GM19240 (cell line): Measurements from ENCODE around the gene NEDD4.
"Not testable (repeated sequence)": the region's sequence is repeated elsewhere in the genome, so short reads cannot be mapped to it uniquely, and the experiment has no call there.

Source experiments
- DNase-seq: peaks from one replicate; pipeline ENCODE4 v3.0.0; 2011; ENCODE audit warnings: low spot score; ENCODE audit not compliant: insufficient read length

The NEDD4 gene

DNA sequence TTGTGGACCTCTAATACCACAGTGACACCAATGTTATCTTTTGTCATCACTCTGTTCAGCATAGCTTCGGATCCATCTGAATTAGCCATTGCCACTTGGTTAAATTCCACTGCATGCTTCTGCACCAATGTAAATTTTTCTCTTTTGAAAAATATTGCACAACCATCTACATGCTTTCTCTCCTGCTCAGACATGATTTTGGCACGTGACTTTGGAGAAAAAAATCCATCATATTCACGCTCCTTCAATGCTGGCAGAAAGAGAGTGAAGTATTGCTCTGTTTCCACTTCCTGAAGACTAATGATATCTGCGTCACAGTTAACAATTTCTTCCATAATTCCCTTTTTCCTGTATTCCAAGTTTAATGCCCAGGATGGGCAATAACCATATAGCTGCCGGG, 13.0 kb upstream of the NEDD4 start:
- not testable (repeated sequence) for DNase-seq

DNA sequence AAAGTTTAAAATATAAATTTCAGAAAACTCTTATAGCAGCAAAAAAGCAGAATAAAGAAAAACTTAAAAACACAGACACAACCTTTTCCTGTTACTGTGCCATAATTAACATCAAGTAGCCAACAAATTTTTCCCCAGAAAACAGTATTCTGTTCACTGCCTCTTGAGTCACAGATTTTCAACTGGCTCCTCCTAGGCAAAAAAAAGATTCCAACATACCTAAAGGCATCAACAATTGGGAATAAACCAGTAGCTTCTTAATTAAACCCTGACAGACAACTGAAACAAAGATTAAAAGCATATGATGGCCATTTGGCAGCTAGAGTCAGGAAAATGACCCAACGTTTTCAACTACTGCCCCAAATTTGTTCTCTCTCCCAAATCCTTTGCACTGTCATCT, 10.9 kb upstream of the NEDD4 start:
- DNase-seq: not testable (repeated sequence)

DNA sequence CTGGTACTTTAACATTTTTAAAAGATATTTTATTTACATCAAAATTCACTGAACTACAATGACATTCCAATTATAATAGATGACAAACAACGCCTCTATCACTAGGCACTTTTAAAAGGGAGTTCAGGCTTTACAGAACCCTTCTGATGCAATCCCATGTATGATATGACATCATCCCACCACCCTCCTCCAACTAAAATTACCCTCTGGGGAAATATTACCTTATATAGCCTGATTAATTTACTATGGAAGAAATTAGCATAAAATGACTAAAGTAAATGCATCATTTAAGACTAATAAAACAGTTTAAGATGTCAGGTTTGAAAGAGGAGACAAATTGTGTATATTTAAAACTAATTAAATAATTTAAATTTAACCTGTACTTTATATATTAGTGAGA, 10.4 kb upstream of the NEDD4 start:
- DNase-seq: not testable (repeated sequence)

DNA sequence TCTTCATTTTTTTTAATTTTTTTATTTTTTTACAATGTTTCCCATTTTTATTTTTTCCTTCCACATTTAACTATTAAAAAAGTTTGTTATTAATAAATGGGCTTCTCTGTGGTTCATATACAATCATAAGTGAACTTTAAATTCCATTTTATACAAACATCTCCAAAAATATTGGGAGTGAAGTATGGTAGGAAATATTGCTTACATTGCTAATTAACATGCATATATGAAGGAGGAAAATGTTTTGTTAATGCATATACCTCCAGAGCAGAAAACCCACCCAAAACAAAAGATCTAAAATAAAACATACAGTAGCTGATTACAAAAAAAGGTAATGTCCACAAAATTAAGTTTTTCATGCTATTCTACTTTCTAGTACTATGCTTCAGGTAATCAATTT, 9.9 kb upstream of the NEDD4 start:
- not testable (repeated sequence) for DNase-seq

DNA sequence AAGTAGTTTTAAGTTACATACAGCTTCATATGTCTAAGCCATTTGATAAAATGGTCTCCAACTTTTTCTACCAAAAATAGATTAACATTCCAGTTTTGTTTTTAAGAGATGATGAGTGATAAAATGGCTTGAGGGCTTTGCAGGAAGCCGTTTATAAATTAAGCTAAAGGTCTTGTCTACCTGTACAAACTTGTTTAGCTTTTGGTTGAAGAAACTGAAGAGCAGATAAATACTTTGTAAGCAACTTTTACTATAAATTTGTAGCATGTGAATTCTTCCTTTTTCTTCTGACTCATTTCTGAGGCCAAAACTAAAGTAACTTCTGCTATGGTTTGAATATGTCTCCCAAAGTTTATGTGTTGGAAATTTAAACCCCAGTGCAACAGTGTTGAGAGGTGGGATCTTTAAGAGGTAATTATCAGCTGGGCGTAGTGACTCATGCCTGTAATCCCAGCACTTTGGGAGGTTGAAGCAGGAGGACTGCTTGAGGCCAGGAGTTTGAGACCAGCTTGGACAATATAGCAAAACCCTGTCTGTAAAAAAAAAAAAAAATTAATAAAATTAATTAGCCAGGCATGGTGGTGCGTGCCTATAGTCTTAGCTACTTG, 8.2 kb upstream of the NEDD4 start:
- DNase-seq: no peak

DNA sequence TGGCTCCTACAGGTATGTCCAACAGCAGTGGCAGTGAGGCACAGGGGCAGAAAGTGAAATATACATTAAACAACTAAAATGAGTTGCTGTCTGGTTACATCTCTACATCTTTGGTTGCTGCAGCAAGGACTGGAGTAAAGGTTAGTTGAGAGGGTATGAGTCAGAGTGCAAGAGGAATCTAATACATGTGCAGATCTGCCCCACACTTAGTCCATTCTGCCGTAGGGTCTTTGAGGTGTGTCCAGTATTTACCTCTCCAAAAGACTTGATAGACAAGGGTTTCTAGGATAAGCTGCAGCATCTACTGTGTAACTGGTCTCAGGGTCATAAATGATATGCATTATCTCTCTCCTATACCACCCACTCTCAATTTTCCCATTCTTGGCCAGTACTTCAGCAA, 6.2 kb upstream of the NEDD4 start:
- DNase-seq: no peak

DNA sequence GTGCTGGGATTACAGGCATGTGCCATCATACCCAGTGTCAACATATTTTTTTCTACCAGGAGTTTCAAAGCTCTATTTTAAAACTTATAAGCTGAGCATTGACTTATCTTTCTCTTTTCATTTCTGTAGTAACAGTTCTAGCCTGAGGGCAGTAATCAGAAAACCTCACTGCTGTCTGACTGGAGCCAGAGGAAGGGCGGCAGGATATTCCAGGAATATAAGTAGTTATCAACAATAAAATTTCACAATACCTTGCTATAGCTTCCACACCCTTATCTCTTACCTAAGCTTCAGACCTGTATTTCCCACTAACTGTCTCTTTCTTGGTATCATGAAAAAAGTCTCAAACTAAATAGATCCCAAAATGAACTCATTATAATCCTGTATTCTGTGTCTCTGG, 5.1 kb upstream of the NEDD4 start:
- DNase-seq: no peak

DNA sequence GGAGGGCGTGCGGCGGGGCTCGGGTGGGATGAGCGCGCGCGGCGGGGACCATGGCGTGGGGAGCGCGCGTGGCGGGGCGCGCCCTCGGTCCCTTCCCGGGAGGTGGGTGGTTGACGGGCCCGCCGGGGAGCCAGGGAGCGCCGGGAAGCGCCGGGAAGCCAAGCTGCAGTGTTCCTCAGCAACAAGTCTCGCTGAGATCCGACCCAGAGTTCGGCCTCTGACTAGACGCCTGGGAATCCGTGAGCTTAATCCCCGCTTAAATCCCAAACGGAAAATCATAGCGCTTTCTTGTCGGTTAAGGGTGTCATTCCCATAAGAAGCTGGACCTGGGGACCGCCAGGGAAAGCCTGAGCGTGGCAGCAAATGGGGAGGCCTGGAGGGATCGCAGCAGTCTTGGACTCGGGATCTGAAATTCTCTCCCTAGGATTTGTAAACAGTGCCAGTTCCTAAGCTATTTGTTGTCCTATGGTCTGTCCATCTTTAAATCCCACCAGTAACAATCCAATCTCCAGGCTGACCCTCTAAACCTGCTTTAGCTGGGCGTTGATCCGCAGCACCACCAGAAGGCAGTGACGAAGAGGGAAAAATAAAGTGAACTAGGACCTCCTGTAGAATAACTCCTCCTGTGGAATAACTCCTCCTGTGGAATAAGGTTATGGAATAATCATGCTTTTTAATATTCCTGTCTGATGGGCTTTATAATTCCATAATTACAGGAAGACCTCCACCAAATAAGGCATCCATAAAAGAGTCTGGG, 570 bp upstream of the NEDD4 start:
- no peak for DNase-seq

DNA sequence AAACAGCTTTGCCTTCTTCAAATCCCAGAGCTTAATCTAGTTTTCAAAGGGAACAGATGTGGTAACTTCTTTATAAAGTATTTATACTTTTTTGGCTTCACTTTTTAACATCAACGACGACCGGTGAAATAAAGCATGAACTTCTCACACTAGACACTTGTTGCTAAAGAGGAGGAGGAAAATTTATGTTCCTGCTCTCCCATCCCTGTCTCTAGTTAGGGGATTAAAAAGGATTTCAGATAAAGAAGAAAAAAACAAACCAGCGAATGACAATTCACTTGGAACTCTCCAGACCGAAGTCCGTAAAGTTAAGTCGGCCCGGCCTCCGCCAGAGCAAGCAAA, 672 bp downstream of the NEDD4 start:
- no peak for DNase-seq

DNA sequence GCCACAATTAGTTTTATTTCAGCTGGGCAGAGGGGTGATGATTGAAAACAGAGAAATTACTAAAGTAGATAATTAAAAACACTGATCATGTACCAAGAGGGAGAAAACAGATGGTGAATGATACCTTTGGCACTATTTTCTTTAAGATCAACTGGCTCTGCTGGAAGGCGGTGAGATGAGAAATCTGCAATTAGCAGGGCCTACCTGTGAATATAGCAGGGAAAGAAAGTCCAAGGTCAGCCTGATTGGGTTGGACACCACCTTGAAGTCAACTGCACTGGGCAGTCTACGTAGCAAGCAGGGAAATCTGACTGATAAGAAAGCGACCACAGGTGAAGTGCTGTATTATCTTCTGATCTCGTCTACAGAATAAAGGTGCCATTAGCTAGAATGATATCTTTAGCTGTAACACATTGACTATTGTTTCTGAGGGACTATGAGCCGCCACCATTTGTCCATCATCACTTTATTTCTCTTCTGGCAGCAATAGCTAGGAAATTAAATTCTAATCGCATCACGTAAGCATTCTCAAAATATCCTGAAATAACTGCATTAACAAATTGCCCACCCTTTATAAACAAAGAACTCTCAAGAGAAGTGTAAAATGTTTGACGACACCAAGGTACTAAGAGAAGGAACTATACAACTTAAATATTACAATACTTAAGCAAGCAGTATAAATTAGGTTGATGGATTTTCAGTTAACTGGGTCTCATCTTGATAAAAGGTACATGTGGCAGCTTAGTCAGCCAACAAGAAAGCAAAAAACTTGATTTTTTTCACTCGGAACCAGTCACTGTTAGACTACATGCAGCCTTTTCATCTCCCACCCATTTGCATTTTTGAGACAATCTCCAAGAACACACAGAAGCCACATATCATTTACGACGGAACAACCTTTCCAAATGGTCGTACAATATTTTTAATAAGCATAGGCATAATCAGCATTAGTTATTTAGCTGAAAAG, 1.3 kb downstream of the NEDD4 start:
- no peak for DNase-seq

DNA sequence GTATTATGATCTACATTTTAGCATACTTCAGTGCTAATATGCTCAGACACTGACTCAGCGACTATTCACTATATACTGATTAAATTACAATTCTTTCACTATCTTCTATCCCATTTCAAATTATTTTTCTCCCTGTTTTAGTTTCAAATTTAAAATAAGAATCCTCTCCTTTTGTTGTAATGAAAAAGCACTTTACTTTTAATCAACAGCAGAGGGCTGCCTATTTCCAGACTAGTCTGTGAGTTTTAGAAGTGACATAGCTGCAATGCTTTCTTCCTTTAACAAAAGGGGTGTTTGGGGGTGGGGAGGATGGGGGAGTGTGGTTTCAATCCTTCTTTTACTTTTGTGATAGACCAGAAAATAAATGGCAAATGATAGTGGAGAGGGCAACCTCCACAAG, 2.4 kb downstream of the NEDD4 start:
- DNase-seq: no peak

DNA sequence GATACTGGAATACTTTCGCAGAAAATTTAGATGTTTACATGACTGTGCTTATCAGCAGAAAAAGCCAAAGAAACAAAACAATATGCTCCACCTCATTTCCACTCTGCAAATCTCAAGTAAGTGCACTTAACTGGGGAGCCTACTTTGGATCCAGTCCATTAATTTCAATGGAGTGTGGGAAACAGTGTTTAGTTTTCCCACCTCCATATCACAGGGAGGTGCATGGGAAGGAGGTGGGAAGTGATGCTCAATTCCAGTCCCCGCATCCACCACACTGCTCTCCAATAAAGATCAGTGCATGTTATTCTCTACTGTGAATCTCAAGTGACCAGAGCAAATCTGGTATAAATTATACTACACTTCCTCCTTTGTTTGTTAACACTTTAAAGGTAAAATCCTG, 2.9 kb downstream of the NEDD4 start:
- DNase-seq: no peak

DNA sequence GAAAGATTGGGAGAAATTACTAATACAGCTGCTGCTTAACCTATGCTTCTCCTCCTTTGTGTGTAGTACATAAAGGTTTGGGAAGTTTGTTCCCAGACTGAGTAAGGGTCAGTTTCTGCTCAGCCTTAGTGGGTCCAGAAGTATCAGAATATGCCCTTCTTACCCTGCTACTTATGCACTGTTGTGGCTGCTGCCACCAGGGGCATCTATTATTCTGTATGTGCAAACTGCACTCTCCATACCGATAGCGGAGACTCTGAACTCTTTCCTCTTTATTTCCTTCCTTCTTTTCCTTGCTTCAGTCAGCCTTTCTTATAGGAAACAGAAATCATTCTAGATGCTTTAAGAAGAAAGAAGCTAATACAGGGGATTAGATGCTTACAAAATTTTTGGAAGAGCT, 4.0 kb downstream of the NEDD4 start:
- DNase-seq: no peak

DNA sequence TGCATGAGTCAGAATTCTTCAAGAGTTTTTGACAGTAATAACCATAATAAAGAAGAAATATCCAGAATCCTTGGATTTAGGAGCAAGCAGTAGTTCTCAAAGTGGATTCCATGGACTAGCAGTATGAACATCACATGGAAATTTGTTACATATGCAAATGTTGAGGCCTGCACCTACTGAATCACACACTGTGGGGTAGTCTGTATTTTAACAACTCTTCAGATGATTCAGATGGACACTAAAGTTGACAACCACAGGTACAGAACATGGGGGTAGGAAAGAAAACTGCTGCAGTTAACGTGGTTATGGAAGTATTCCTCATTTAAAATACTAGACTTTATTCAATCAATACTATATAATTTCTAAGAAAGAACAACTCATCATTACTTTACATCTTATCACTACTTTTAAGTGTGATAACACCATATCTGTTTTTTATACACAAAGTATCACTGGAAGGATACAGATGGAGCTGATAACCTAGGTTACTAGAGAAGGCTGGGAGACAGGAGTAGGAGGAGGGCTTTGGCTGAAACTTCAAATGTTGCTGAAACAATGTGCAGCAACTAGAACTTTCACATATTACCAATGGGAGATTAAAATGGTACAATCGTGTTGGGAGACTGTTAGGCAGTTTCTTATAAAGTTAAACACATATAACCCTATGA, 11.7 kb downstream of the NEDD4 start:
- no peak for DNase-seq

DNA sequence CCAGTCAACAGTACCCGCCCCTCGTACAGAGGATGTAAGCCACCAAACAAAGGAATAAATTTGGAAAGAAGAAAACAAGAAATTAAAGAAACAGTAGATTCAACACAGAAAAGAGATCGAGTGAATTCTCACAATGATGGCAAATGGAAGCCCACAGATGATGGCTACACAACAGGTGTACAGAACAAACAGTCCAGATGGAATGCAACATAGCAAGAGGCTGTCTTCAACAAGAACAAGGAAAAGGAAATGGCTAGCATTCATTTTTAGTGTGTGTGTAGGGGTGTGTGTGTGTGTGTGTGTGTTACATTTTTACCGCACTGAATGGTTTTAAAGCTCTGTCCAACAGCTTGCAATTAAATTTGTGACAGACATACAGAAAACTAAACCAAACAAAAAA, 12.9 kb downstream of the NEDD4 start:
- DNase-seq: no peak

DNA sequence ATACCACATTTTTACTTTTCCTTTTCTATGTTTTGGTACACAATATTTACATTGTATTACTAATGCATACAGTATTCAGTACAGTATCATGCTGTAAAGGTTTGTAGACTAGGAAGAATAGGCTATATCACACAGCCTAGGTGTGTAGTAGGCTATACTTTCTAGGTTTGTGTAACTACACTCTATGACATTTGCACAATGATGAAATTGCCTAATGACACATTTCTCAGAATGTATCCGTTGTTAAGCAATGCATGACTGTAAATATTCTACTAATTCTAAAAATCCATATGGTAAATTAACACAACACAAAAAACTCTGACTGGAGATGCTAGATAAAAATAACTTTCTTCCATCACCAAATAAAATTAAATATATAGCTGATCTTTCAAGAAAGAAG, 16.2 kb downstream of the NEDD4 start:
- no peak for DNase-seq

DNA sequence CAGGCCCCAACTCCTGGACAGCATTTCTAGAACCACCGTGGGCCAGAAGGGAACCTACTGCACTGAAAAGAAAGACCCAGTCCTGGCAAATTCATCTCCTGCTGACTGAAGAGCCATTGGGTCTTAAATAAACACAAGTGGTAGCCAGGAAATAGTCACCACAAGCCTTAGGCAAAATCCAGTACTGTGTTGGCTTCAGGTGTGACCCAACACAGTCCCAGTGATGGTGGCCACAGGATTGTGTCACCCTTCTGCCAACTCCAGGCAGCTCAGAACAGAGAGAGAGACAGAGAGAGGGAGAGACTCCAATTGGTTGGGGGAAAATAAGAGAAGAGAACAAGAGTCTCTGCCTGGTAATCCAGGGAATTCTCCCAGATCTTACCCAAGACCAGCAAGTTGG, 23.1 kb downstream of the NEDD4 start:
- no peak for DNase-seq

DNA sequence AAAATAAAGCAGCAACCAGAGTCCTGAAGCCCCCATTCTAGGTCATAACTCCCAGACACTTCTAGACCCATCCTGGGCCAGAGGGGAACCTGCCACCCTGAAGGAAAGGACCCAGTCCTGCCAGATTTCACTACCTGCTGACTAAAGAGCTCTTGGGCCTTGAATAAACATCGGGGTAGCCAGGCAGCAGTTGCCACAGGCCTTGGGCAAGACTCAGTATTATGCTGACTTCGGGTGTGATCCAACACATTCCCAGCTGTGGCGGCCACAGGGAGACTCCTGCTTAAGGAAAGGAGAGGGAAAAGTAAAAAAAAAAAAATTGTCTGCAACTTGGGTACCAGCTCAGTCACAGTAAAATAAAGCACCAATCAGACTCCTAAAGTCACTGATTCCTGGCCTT, 23.8 kb downstream of the NEDD4 start:
- no peak for DNase-seq

DNA sequence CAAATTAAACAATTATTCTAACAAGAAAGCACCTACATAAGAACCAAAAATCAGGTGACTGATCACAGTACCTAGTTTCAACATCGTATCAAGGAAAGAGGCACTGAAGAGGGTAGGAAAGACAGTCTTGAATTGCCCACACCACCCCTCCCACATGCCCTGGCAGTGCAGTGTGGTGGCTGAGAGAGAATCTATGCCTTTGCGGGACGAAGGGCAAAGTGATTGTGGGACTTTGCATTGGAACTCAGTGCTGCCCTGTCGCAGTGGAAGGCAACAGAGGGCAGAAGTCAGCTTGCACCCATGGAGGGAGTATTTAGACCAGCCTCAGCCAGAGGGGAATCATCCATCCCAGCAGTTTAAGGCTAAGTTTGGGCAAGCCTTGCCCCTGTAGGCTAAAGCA, 24.5 kb downstream of the NEDD4 start:
- DNase-seq: no peak

DNA sequence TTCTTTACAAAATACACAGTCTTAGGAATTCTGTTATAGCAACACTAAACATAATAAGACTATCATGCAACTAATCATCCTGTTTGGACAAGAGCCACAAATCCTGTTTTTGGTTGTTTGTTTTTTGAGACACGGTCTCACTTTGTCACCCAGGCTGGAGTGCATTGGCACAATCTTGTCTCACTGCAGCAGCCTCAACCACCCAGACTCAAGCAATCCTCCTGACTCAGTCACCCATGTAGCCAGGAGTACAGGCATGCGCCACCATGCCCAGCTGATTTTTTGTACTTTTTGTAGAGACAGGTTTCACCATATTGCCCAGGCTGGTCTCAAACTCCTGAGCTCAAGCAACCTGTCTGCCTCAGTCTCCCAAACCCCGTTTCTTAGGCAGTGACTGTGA, 28.3 kb downstream of the NEDD4 start:
- DNase-seq: no peak

DNA sequence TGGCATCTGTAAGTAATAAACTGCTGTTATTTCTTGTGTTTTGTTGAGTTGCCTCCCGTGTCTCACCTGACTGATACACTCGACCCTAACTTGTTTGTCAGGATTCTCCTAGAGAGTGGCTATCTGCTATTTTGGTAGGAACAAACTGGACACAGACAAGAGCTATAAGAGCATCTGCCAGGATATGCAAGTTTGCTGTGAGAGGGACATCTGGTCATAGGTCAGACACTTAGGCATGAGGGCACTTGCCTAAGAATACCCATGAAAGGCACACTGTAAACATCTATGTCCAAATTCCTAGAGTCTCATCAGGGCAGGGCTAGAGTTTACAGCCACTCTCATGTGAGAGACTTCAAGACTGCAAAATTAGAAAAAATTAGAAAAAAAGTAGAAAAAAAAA, 32.5 kb downstream of the NEDD4 start:
- DNase-seq: no peak
